ENCODE results near the gene RPS23. TPM values are rescaled to one million over a fixed set of nuclear protein-coding genes. Genes with fewer than 3 reads are reported as not detected.

RPS23 gene
- 1,988 and 2,381 TPM in 2 replicates for total RNA-seq

DNA sequence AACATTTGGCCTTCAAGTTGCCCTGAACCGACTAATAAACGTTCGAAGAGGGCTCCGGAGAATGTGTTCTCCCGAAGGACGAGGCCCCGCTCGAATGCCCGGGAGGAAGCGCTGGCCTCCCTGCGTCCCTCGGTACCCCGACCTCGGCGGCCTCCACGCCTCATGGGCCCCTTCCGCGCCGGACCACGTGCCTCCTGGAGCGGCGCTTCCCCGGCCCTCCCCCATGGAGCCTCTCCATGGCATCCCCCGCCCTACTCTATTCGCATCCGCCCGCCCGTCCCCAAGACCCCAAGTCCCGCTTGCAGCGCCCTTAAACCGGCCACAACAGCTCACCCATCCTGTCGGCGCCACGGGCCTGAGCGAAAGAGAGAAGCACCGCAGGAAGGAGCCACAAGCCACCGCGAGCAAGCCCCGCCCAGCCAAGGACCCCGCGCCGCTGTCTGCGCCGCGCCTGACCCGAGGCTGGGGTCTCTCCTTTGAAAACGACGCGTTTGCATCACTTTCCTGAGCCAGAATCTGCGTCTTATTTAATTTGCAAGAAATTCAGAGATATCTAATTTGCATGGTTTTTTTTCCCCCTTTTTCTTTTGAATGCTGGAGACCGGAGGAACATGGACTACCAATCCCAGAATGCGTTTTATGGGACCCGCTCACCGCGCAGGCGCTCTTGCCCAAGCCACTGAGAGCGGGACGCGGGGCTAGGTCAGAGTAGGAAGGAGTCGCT lies at the start of gene RPS23:
Gene RPS23 (minus strand): TSS at position 368 of the 724 bp plus-strand sequence. CDS start 31 bp downstream, at position 337.

All from uterine smooth muscle cell (primary cell).